Mesodermal cell (in vitro differentiated cells): ENCODE measurements around the gene PHF23.
A peak's percentile ranks its signal among the peaks of the same experiment; 100 is the strongest.

Experiments used
- H3K27ac ChIP-seq: 2 replicates; pipeline ENCODE4 v1.7.0; 2013; ENCODE audit warnings: mild to moderate bottlenecking, low read depth, low read length, moderate library complexity; ENCODE audit not compliant: severe bottlenecking
- H3K36me3 ChIP-seq: 2 replicates; pipeline ENCODE4 v1.7.1; 2013; ENCODE audit warnings: mild to moderate bottlenecking, low read length, moderate library complexity; ENCODE audit not compliant: control insufficient read depth, insufficient read depth
- H3K4me1 ChIP-seq: one replicate; pipeline ENCODE4 v1.7.1; 2013; ENCODE audit warnings: mild to moderate bottlenecking, low read length; ENCODE audit not compliant: insufficient read depth, control insufficient read depth, poor library complexity, severe bottlenecking
- H3K4me3 ChIP-seq: 2 replicates; pipeline ENCODE4 v1.7.0; 2013; ENCODE audit warnings: low read length, control low read depth, mild to moderate bottlenecking; ENCODE audit not compliant: insufficient read depth, poor library complexity, severe bottlenecking; ENCODE audit errors: extremely low read depth
- H3K9me3 ChIP-seq: 2 replicates; pipeline ENCODE4 v1.7.1; 2013; ENCODE audit warnings: mild to moderate bottlenecking, low read length, moderate library complexity; ENCODE audit not compliant: control insufficient read depth
- WGBS, 2 experiments: methylation state at CpG; one replicate each; pipeline ENCODE4 v1.1.5; 2013; ENCODE audit warnings: missing lambda C conversion rate in 2 of 2; ENCODE audit not compliant: insufficient coverage in 2 of 2; 5-methylcytosine and 5-hydroxymethylcytosine counted together

Gene PHF23

GRCh38 chr17:7235693-7236665 lies 3.3 kb downstream of the PHF23 start:
- Histone ChIP-seq H3K4me3 (no peak overlapping the region), H3K27ac (no peak overlapping the region), H3K36me3 (peaks cover 46% of the 10 kb centered on the region)

GRCh38 chr17:7234083-7234951 lies 4.9 kb downstream of the PHF23 start, which contains the start of gene DVL2:
Gene DVL2 (minus strand): TSS chr17:7234517. CDS start chr17:7234262, 255 bp downstream.
- peak within 1 kb of the TSS; percentile 86 for H3K4me3 ChIP-seq
- H3K27ac ChIP-seq: peak within 1 kb of the TSS; percentile 87
- no peaks in the 10 kb centered on the region for H3K9me3 ChIP-seq
- H3K36me3 ChIP-seq: peaks cover 51% of the 10 kb centered on the region
- WGBS, 2 experiments: 1% methylated on average over 56 to 59 of the region's 72 CpGs
- H3K4me1 ChIP-seq: peaks cover 41% of the 10 kb centered on the region

More at GRCh38 chr17:7235693-7236665, 3.3 kb downstream of the PHF23 start:
- H3K9me3 ChIP-seq: no peaks in the 10 kb centered on the region
- H3K4me1 ChIP-seq: peaks cover 46% of the 10 kb centered on the region
- WGBS, 2 experiments: 87 to 88% methylated on average over 17 to 18 of the region's 22 CpGs

- H3K9me3 ChIP-seq: no peaks in the 10 kb centered on the region
- peak overlapping the region; percentile 86 for H3K4me3 ChIP-seq
- H3K36me3 ChIP-seq: peaks cover 57% of the 10 kb centered on the region
- WGBS, 2 experiments: 1 to 2% methylated on average over 9 of the region's 9 CpGs
- peak overlapping the region; percentile 87 for H3K27ac ChIP-seq
- H3K4me1 ChIP-seq: peaks cover 41% of the 10 kb centered on the region
Observed at GRCh38 chr17:7233701-7234082, 5.6 kb downstream of the PHF23 start.

- H3K4me1 ChIP-seq: peaks cover 37% of the 10 kb centered on the region
- peaks cover 71% of the 10 kb centered on the region for H3K36me3 ChIP-seq
- no peaks in the 10 kb centered on the region for H3K9me3 ChIP-seq
- peak overlapping the region; percentile 86 for H3K4me3 ChIP-seq
- 93 to 100% methylated on average over 5 of the region's 5 CpGs for WGBS, 2 experiments
- no peak overlapping the region for H3K27ac ChIP-seq
Observed at GRCh38 chr17:7232114-7232513, 7.1 kb downstream of the PHF23 start.

GRCh38 chr17:7229504-7229903 lies 9.8 kb downstream of the PHF23 start:
- Histone ChIP-seq H3K4me1 (peaks cover 14% of the 10 kb centered on the region), H3K36me3 (peaks cover 71% of the 10 kb centered on the region)

GRCh38 chr17:7228920-7229319 lies 10.3 kb downstream of the PHF23 start:
- H3K4me3 ChIP-seq: no peak overlapping the region
- no peak overlapping the region for H3K27ac ChIP-seq
- H3K36me3 ChIP-seq: peaks cover 77% of the 10 kb centered on the region
- peaks cover 16% of the 10 kb centered on the region for H3K4me1 ChIP-seq
- 95 to 98% methylated on average over 9 to 14 of the region's 14 CpGs for WGBS, 2 experiments
- H3K9me3 ChIP-seq: no peaks in the 10 kb centered on the region

More at GRCh38 chr17:7229504-7229903, 9.8 kb downstream of the PHF23 start:
- Histone ChIP-seq H3K9me3 (no peaks in the 10 kb centered on the region), H3K27ac (no peak overlapping the region), H3K4me3 (no peak overlapping the region)
- 97 to 98% methylated on average over 16 to 19 of the region's 19 CpGs for WGBS, 2 experiments

GRCh38 chr17:7226721-7227710 lies 12.2 kb downstream of the PHF23 start:
- H3K27ac ChIP-seq: no peak overlapping the region
- peaks cover 93% of the 10 kb centered on the region for H3K36me3 ChIP-seq
- H3K4me3 ChIP-seq: no peak overlapping the region
- peaks cover 16% of the 10 kb centered on the region for H3K4me1 ChIP-seq
- H3K9me3 ChIP-seq: no peaks in the 10 kb centered on the region
- 95 to 97% methylated on average over 29 to 30 of the region's 31 CpGs for WGBS, 2 experiments

- no peak overlapping the region for H3K27ac ChIP-seq
- peaks cover 18% of the 10 kb centered on the region for H3K4me1 ChIP-seq
- no peak overlapping the region for H3K4me3 ChIP-seq
- no peaks in the 10 kb centered on the region for H3K9me3 ChIP-seq
- H3K36me3 ChIP-seq: peaks cover 98% of the 10 kb centered on the region
- 96% methylated on average over 11 to 18 of the region's 21 CpGs for WGBS, 2 experiments
Observed at GRCh38 chr17:7225711-7226331, 13.4 kb downstream of the PHF23 start.

- WGBS, 2 experiments: 81 to 85% methylated on average over 13 to 14 of the region's 15 CpGs
- H3K4me1 ChIP-seq: peaks cover 22% of the 10 kb centered on the region
- peaks cover 86% of the 10 kb centered on the region for H3K36me3 ChIP-seq
- H3K27ac ChIP-seq: no peak overlapping the region
- H3K4me3 ChIP-seq: no peak overlapping the region
- H3K9me3 ChIP-seq: no peaks in the 10 kb centered on the region
Observed at GRCh38 chr17:7224661-7225111, 14.6 kb downstream of the PHF23 start.
